GM08714 (cell line): Measurements from ENCODE around the gene PDZD2.
A peak's percentile ranks its signal among the peaks of the same experiment; 100 is the strongest.

Experiments used
- H3K4me3 ChIP-seq: fragments of 200-500 bp; sonication (Bioruptor generic); 2 replicates; pipeline ENCODE4 v1.5.1; 2014; ENCODE audit warnings: mild to moderate bottlenecking, low read length, inconsistent platforms
- ZNF274 ChIP-seq: IDR thresholded peaks from 2 replicates; pipeline ENCODE4 v1.6.1; 2012; ENCODE audit warnings: mild to moderate bottlenecking, low read depth, low read length

PDZD2 gene

DNA sequence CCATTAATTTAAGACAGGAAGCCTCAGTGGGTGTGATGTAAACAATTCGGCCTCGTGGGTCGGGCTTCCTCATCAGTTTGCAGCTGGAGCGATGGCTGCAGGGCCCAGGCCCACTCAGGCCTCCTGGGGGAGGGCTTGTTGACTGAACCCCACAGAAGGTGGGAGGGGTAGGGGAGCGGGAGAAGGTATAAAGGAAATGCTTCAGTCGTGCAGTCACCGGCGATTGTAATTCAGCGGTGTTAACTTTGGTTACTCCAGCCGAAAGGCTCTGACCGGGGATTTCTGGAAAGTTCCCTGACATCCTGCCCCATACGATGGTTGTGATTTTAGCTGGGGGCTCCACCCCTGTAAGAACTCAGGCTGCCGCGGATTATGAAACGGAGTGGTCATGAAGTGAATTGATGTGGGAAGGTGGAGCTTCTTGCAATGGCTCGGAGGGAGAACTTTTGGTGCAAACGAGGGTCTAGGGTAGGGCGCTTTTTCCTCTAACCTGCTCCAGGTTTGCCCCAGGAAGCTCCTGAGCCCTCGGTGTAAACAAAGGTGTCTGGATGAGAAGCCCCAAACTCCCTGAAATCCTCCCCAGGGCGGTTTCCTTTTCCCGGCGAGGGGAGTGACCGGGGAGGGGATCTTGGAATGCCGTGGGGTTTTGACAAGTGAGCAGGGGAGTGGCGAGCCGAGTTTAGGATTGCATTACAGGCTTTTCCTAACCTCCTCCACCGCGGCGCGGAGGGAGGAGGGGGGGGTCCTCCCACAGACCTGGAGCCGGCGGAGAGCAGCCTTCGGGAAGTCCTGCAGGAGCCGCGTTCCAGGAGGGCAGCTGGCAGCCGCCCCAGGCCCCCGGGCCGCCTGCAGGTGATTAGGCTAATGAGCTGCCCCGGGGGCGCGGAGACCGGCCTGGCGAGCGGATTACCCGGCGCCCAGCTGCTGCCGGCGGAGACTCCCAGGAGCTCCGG, 215.5 kb downstream of the PDZD2 start:
- TF ChIP-seq ZNF274, result no peak
- peak overlapping the region; percentile 15; the same call in 1 of the 2 replicates for H3K4me3 ChIP-seq

DNA sequence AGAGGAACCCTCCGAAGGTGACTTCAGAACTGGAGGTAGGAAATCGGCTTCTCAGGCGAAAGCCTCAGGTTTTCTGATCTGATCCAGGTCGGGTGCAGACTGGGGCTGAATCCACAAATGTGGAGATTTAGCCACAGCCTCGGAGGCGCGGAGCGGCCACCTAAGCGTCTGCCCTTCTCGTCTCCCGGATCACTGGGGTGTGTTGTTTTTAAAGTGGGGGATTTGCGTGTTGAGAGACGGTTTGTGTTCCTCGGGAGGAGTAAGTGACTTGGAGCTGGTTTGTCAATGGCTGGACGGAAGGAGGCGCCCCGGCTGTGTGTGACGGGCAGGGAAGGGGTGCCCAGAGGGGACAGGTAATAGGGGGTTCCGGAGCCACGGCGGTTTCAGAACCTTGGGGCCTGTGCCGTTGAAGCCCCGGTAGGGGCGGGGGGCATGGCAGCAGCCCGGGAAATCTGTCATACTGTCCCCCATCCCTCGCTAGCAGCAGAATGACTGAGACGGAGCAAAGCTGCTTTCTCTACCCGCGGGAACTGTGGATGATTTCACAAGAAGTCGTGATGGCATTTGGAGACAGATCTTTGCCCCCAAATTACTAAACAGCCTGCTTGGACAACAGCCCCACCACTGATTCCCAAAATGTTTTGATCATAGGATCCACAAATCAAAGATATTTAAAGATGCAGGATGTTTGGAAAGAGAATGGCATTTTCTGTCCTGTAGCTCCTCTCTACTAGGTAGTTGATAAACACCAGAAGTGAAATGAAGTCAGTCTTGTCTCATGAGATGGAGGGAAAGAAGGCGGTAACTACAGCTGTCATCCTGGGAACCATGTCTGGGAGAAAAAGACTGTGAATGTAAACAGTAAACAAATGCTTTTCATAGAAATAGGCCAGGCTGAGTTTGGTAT, 216.5 kb downstream of the PDZD2 start:
- H3K4me3 ChIP-seq, result peak overlapping the region; percentile 15
- no peak for TF ChIP-seq ZNF274

DNA sequence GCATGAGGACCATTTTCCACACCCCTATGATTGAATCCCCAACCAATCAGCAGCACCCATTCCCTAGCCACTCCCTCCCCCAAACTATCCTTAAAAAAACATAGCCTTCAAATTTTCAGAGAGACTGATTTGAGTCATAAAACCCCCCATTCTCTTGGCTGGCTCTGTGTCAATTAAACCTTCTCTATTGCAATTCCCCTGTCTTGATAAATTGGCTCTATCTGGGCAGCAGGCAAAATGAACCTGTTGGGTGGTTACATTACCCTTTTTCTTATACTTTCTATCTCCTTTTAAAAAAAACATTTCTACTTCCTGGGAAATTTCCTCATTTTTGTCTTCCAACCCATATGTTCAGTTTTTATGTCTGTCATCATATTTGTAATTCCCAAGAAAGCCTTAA, 220.2 kb downstream of the PDZD2 start:
- H3K4me3 ChIP-seq, result no peak overlapping the region
- no peak for TF ChIP-seq ZNF274

DNA sequence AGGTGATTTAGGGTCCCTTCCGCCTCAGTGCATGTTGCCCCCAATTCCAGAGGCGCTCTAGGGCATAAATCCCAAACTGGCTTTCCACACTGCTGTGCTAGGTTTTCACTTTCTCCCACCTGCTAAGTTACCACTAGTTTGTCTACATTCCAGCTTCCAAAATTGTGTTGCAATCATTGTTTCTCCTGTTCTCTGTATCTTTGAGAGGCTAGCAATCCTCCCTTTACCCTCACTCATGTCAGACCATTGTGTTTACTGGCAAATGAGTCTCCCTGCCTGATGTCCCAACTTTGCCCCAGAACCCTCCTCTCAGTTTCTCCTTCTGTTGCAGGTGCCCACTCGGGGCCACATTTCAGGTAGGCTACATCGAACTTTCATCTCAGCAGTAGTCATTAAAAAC, 221.3 kb downstream of the PDZD2 start:
- H3K4me3 ChIP-seq, result no peak overlapping the region
- no peak for TF ChIP-seq ZNF274

DNA sequence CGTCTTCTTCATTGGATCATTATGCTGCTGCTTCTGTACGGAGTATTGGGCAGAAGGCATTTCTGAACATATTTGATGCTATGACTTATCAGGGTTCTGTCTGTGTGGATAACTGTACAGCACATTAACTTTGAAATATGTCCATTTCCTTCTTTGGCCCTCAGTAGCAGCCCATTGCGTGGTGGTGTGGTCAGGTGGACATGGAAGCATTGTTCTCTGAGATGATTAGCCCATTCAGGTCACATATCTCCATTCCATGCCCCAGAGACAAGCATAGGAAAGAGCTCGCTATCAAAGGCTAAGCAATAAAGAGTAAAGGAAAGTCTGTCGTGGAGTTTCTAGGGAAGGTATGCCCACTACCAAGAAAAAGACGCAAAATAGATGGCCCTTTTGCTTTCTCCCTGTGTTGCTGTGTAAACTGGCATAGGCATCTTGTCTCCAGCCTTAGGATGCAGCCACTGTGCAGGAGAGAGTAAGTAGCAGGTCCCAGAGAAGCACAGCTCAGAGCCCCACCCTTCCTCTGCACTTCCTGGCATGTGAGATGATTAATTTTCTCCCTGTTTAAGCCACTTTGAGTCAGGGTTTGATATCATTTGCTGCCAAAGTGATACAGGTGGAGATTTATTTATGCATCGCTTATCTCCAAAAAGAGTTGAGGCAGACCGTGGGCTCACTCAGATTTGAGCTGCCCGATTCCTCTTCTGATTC, 221.9 kb downstream of the PDZD2 start:
- no peak overlapping the region for H3K4me3 ChIP-seq
- no peak for TF ChIP-seq ZNF274

DNA sequence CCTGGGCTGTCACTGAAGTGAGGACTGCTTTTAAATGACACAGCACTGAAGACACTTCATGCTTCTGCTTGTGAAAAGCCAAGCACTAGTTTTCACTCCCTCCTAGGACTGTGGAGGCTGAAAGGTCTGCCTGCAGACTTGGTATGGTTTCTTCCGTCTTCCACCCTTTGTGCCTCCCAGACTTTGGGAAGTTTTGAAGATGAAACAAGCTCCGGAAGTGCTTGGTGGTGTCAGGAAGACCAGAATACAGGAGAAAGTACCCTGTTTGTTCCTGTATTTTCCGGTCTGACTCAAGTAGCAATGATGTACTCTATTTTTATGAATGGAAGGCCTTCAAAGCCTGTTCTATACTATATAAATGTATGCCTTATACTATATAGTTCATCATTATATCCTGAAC, 222.7 kb downstream of the PDZD2 start:
- no peak overlapping the region for H3K4me3 ChIP-seq
- no peak for TF ChIP-seq ZNF274

DNA sequence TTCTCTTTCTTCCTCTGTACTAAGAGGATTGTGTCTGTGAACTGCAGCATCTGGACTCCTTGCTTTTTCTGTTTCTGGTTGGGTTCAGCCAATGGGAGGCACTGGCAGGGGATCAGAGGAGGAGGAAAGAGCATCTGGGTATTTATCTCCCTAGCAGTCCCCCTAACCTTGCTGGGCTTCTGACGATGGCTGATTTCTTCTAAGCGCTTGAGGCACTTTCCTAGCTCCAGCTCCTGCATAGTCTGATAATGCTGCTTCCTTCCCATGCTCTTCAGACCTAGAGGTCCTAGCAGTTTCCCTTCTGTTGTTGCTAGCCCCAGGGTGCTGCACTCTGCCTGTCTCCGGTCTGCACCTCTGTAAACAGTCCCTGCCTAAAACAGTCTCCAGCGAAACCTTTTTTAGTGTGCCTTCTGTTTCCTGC, 225.1 kb downstream of the PDZD2 start:
- TF ChIP-seq ZNF274, result no peak
- H3K4me3 ChIP-seq, result no peak overlapping the region

GRCh38 chr5:31866166-31866565, 227.2 kb downstream of the PDZD2 start:
- no peak for TF ChIP-seq ZNF274
- no peak overlapping the region for H3K4me3 ChIP-seq

DNA sequence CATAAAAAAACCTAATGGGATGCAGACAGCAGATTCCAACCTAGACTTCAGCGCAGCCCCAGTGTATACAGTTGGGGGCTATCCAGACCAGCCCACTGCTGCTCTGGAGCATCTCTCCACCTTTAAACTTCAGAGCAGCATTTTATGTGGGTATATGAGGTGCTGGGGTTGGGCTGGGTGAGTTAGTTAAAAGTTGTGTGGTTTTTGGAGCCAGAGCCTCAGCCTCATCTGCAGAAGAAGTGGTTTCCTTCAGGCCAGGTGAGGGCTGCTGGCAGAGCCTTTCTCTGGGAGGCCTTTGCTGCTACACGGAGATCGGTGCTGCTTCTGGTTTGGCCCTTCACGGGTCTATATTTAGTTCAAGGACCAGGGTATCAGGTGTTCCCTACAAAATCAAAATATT, 228.3 kb downstream of the PDZD2 start:
- no peak overlapping the region for H3K4me3 ChIP-seq
- no peak for TF ChIP-seq ZNF274

GRCh38 chr5:31880449-31880848, 241.5 kb downstream of the PDZD2 start:
- TF ChIP-seq ZNF274, result no peak
- no peak overlapping the region for H3K4me3 ChIP-seq

DNA sequence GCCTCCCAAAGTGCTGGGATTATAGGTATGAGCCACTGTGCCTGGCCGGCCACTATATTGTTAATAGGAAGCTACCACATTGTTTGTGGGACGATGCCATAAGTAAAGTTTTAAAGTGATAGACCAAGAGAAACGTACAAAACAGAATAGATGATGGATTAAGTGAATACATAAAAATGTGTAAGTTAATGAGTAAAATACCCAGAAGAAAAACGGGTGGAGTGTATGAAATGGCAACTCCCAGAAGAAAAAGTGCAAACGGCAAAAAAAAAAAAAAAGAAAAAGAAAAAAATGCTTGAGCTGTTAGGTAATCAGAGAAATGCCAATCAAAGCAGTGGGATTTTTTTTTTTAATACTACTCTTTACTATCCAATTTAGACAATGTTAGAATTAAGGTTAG, 246.0 kb downstream of the PDZD2 start:
- H3K4me3 ChIP-seq, result no peak overlapping the region
- no peak for TF ChIP-seq ZNF274

- TF ChIP-seq ZNF274, result no peak
- no peak overlapping the region for H3K4me3 ChIP-seq
These were observed 247.3 kb downstream of the PDZD2 start for GRCh38 chr5:31886206-31886605.

DNA sequence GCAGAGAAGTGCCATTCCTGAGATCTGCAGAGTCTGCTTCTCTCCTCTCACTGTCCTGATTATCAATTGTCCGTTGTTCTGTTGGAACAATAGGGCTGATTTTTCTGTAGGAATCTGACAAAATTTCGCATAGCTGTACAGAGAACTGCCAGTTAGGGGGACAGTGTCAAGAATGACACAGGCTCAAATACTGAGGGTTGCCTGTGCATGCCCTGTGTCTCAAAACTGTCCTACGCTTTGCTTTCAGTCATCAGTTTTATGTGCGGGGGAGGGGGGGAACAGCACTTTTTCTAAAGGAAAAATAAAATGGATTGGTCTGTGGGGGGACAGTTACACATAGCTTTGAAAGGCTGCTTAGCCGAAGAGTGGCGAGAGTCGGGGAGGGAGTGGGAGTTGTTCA, 248.6 kb downstream of the PDZD2 start:
- H3K4me3 ChIP-seq, result no peak overlapping the region
- no peak for TF ChIP-seq ZNF274

- no peak overlapping the region for H3K4me3 ChIP-seq
- TF ChIP-seq ZNF274, result no peak
These were observed 249.6 kb downstream of the PDZD2 start for GRCh38 chr5:31888564-31888963.

- no peak for TF ChIP-seq ZNF274
These were observed 250.2 kb downstream of the PDZD2 start for GRCh38 chr5:31889001-31889561.

More at GRCh38 chr5:31889001-31889561, 250.2 kb downstream of the PDZD2 start:
- H3K4me3 ChIP-seq, result no peak overlapping the region
